GM10847 (cell line): ENCODE measurements around the gene IFIT1B.

Experiments
- POLR2A ChIP-seq: IDR thresholded peaks from 2 replicates; pipeline ENCODE4 v1.6.1; 2011; ENCODE audit not compliant: insufficient read length; ENCODE audit errors: extremely low read depth

IFIT1B gene

GRCh38 chr10:89421018-89421476 lies 43.2 kb downstream of the IFIT1B start:
- no peak for TF ChIP-seq POLR2A

DNA sequence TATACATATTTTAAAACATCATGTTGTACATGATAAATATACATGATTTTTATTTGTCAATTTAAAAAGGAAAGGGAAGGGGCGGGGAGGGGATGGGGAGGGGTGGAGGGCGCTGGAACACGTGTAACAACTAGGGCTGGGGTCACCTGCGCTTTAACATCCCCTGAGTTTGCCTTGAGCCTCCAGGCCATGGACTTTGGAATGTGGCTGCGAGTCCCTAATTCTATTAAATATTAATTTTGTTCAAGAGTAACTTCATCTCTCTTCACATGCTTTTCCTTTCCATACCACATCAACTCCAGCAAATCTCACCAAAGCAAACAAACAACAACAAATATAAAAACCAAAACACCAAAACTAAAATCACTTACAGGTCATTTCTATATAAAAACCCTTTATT lies 47.1 kb downstream of the IFIT1B start:
- no peak for TF ChIP-seq POLR2A

- TF ChIP-seq POLR2A = no peak
These were observed 48.5 kb downstream of the IFIT1B start for GRCh38 chr10:89426230-89426868.

GRCh38 chr10:89427629-89428028 lies 49.8 kb downstream of the IFIT1B start:
- TF ChIP-seq POLR2A = no peak

DNA sequence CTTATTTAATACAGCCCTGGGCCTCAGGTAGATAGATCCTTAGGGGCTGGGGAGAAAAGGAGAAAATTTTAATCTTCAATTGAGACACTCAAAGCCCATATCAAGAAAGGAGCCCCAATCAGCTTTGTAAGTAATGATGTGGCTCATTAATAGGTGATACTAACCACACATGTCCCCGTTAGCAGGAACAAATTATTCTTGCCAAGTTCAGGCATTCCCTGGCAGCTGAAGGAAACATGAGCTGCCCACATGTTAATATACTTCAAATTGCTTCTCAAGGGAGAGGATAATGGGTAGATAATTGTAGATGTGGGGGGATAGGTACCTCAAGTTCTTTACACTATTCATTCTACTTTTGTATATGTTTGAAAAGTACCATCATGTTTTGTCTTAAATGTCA lies 51.0 kb downstream of the IFIT1B start:
- TF ChIP-seq POLR2A = no peak

GRCh38 chr10:89431977-89432376 lies 54.1 kb downstream of the IFIT1B start:
- no peak for TF ChIP-seq POLR2A
